HEK293 (cell line): Measurements from ENCODE around the gene XAF1.

Source experiments
- CTCF ChIA-PET: fragments of 350-600 bp; formaldehyde crosslinking; extraction: SDS; loops from one replicate; lab custom pipeline; 2021; ENCODE audit warnings: antibody characterized with exemption; lab: Yijun Ruan, JAX
- POLR2A ChIA-PET: fragments of 300-600 bp; formaldehyde crosslinking; extraction: SDS; loops from one replicate; lab custom pipeline; 2020; ENCODE audit warnings: antibody characterized with exemption, inconsistent platforms; lab: Yijun Ruan, JAX
- H3K27ac ChIP-seq: fragments of 200-500 bp; sonication (Bioruptor generic); 2 replicates; pipeline ENCODE4 v1.5.1; 2014; ENCODE audit warnings: low read depth, low read length, control low read depth, inconsistent platforms; ENCODE audit errors: extremely low read depth
- H3K36me3 ChIP-seq, 2 experiments: fragments of 200-500 bp in 1 of 2; sonication (Bioruptor generic) in 1 of 2; 1 replicate in 1 of 2; 2 replicates in 1 of 2; pipeline ENCODE4 v1.5.1; 2014 to 2017; ENCODE audit warnings: inconsistent platforms in 2 of 2, low read length in 2 of 2; ENCODE audit not compliant: control insufficient read depth in 2 of 2, insufficient read depth in 1 of 2
- H3K4me1 ChIP-seq: fragments of 200-500 bp; sonication (Bioruptor generic); 2 replicates; pipeline ENCODE4 v1.5.1; 2014; ENCODE audit warnings: mild to moderate bottlenecking, low read length, inconsistent platforms; ENCODE audit not compliant: control insufficient read depth, insufficient read depth
- H3K4me3 ChIP-seq: 2 replicates; pipeline ENCODE4 v1.5.1; 2011; ENCODE audit warnings: low read depth, mild to moderate bottlenecking, control low read depth, low read length, moderate library complexity
- H3K9me3 ChIP-seq: fragments of 200-500 bp; sonication (Bioruptor generic); 2 replicates; pipeline ENCODE4 v1.5.1; 2014; ENCODE audit warnings: low read depth, low read length, inconsistent platforms; ENCODE audit not compliant: control insufficient read depth, insufficient read depth
- EGR2 ChIP-seq: fragments of 450-650 bp; formaldehyde crosslinking; IDR thresholded peaks from 2 replicates; pipeline ENCODE4 v1.5.1; 2016; ENCODE audit warnings: low read depth, missing biosample characterization, missing genetic modification characterization
- HOXC10 ChIP-seq: sonication (generic); formaldehyde crosslinking; IDR thresholded peaks from 2 replicates; pipeline ENCODE4 v1.8.1; 2023; ENCODE audit warnings: mild to moderate bottlenecking, missing genetic modification reagents
- ZEB2 ChIP-seq: fragments of 450-650 bp; formaldehyde crosslinking; IDR thresholded peaks from 2 replicates; pipeline ENCODE4 v1.5.1; 2016; ENCODE audit warnings: missing biosample characterization, missing genetic modification characterization
- ZFP41 ChIP-seq: fragments of 450-650 bp; formaldehyde crosslinking; IDR thresholded peaks from 2 replicates; pipeline ENCODE4 v1.5.1; 2016; ENCODE audit warnings: missing biosample characterization, missing genetic modification characterization, borderline replicate concordance
- ZNF114 ChIP-seq: fragments of 450-650 bp; formaldehyde crosslinking; IDR thresholded peaks from 2 replicates; pipeline ENCODE4 v1.5.0; 2017; ENCODE audit warnings: missing biosample characterization, missing genetic modification characterization
- ZNF155 ChIP-seq: fragments of 450-650 bp; formaldehyde crosslinking; IDR thresholded peaks from 2 replicates; pipeline ENCODE4 v1.5.1; 2016; ENCODE audit warnings: missing biosample characterization, missing genetic modification characterization
- ZNF24 ChIP-seq: fragments of 450-650 bp; formaldehyde crosslinking; IDR thresholded peaks from 2 replicates; pipeline ENCODE4 v1.5.1; 2016; ENCODE audit warnings: missing biosample characterization, missing genetic modification characterization
- ZNF548 ChIP-seq: fragments of 450-650 bp; formaldehyde crosslinking; IDR thresholded peaks from 2 replicates; pipeline ENCODE4 v1.5.1; 2016; ENCODE audit warnings: missing biosample characterization, missing genetic modification characterization
- ZNF555 ChIP-seq: fragments of 450-650 bp; formaldehyde crosslinking; conservative IDR thresholded peaks from 2 replicates; pipeline ENCODE4 v1.5.1; 2017; ENCODE audit warnings: missing biosample characterization, mild to moderate bottlenecking, missing genetic modification characterization, inconsistent platforms
- ZNF571 ChIP-seq: fragments of 450-650 bp; formaldehyde crosslinking; IDR thresholded peaks from 2 replicates; pipeline ENCODE4 v1.5.0; 2017; ENCODE audit warnings: missing biosample characterization, missing genetic modification characterization
- ZNF658 ChIP-seq: fragments of 450-650 bp; formaldehyde crosslinking; IDR thresholded peaks from 2 replicates; pipeline ENCODE4; 2016; ENCODE audit warnings: missing biosample characterization, missing genetic modification characterization
- TF ChIP-seq, protein P1 (sequence below): fragments of 450-650 bp; IDR thresholded peaks from 2 replicates; pipeline ENCODE4 v1.5.1; 2018; ENCODE audit warnings: missing biosample characterization, missing genetic modification characterization
- TF ChIP-seq, protein P2 (sequence below): fragments of 450-650 bp; formaldehyde crosslinking; IDR thresholded peaks from 2 replicates; pipeline ENCODE4 v1.5.1; 2016; ENCODE audit warnings: missing biosample characterization, missing genetic modification characterization, borderline replicate concordance
- TF ChIP-seq, protein P3 (sequence below): fragments of 450-650 bp; formaldehyde crosslinking; IDR thresholded peaks from 2 replicates; pipeline ENCODE4 v1.5.1; 2017; ENCODE audit warnings: missing biosample characterization, missing genetic modification characterization
- TF ChIP-seq, protein P4 (sequence below): fragments of 450-650 bp; formaldehyde crosslinking; optimal IDR thresholded peaks from 2 replicates; pipeline ENCODE3; 2016; ENCODE audit warnings: missing biosample characterization, mild to moderate bottlenecking, missing genetic modification characterization
- TF ChIP-seq, protein P5 (sequence below): fragments of 450-650 bp; formaldehyde crosslinking; IDR thresholded peaks from 2 replicates; pipeline ENCODE4 v1.5.1; 2017; ENCODE audit warnings: missing biosample characterization, missing genetic modification characterization

XAF1 gene

DNA sequence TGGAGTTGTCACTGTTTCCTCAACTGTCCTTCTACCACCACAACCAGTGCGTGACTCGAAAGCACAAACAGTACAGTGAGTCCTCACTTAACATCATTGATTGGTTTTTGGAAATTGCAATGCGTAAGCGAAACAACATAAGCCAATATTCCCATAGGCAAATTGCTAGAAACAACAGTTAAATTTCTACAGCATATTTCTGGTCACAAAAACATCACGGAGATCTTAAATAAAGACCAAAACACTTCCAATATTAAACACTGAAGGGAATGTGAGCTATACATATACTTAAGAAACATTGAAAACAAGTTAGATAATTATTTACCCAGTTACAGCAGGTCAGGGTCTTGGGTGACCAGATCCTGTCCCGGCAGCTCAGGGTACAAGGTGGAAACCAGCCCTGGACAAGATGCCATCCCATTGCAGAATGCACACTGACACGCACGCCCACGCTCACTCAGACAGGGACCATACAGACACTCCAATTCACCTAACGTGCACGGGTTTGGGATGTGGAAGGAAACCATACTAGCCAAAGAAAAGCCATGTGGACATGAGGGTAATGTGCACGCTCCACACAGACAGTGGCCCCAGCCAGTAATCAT lies 47.4 kb upstream of the XAF1 start:
- no peak for TF ChIP-seq HOXC10 (CRISPR knock-in tag)
- TF ChIP-seq, protein P1, sequence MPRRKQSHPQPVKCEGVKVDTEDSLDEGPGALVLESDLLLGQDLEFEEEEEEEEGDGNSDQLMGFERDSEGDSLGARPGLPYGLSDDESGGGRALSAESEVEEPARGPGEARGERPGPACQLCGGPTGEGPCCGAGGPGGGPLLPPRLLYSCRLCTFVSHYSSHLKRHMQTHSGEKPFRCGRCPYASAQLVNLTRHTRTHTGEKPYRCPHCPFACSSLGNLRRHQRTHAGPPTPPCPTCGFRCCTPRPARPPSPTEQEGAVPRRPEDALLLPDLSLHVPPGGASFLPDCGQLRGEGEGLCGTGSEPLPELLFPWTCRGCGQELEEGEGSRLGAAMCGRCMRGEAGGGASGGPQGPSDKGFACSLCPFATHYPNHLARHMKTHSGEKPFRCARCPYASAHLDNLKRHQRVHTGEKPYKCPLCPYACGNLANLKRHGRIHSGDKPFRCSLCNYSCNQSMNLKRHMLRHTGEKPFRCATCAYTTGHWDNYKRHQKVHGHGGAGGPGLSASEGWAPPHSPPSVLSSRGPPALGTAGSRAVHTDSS (tag by site-specific recombination), result no peak
- TF ChIP-seq EGR2 (tag by site-specific recombination), result no peak
- TF ChIP-seq, all 188 proteins: peak for 0
- CTCF ChIA-PET, result no interaction called here
- POLR2A ChIA-PET, result no interaction called here

DNA sequence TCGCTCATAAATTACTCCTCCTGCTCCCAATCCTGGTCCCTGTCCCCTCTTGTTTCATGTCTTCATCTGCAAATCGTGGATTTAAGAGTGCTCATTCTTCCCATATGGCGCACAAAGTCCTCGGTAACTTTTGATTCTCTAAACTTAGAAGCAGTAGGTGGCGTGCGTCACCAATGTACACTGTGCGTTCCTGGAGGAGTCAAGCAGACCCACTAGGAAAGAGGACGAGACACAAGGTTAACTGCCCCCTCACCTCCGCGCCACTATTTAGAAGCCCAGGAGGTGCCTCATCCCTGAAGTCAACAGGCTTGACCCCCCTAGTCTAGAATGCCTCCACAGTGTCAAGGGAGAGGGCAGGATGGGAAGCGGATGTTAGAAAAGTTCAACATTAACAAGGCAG lies 45.5 kb upstream of the XAF1 start:
- CTCF ChIA-PET, result no interaction called here
- POLR2A ChIA-PET, result no interaction called here
- Histone ChIP-seq H3K36me3 (no peaks in the 10 kb centered on the region), H3K4me1 (no peaks in the 10 kb centered on the region), H3K27ac (no peak overlapping the region), H3K9me3 (no peaks in the 10 kb centered on the region), H3K4me3 (no peak overlapping the region)
- no peak for TF ChIP-seq ZNF555 (tag by site-specific recombination)
- TF ChIP-seq, protein P2, sequence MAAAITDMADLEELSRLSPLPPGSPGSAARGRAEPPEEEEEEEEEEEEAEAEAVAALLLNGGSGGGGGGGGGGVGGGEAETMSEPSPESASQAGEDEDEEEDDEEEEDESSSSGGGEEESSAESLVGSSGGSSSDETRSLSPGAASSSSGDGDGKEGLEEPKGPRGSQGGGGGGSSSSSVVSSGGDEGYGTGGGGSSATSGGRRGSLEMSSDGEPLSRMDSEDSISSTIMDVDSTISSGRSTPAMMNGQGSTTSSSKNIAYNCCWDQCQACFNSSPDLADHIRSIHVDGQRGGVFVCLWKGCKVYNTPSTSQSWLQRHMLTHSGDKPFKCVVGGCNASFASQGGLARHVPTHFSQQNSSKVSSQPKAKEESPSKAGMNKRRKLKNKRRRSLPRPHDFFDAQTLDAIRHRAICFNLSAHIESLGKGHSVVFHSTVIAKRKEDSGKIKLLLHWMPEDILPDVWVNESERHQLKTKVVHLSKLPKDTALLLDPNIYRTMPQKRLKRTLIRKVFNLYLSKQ, result no peak
- TF ChIP-seq ZFP41 (tag by site-specific recombination), result no peak
- no peak for TF ChIP-seq ZNF658 (tag by site-specific recombination)
- TF ChIP-seq, protein P3, sequence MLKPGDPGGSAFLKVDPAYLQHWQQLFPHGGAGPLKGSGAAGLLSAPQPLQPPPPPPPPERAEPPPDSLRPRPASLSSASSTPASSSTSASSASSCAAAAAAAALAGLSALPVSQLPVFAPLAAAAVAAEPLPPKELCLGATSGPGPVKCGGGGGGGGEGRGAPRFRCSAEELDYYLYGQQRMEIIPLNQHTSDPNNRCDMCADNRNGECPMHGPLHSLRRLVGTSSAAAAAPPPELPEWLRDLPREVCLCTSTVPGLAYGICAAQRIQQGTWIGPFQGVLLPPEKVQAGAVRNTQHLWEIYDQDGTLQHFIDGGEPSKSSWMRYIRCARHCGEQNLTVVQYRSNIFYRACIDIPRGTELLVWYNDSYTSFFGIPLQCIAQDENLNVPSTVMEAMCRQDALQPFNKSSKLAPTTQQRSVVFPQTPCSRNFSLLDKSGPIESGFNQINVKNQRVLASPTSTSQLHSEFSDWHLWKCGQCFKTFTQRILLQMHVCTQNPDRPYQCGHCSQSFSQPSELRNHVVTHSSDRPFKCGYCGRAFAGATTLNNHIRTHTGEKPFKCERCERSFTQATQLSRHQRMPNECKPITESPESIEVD (tag by site-specific recombination), result no peak
- TF ChIP-seq, protein P4, sequence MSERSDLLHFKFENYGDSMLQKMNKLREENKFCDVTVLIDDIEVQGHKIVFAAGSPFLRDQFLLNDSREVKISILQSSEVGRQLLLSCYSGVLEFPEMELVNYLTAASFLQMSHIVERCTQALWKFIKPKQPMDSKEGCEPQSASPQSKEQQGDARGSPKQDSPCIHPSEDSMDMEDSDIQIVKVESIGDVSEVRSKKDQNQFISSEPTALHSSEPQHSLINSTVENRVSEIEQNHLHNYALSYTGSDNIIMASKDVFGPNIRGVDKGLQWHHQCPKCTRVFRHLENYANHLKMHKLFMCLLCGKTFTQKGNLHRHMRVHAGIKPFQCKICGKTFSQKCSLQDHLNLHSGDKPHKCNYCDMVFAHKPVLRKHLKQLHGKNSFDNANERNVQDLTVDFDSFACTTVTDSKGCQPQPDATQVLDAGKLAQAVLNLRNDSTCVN (tag by site-specific recombination), result no peak
- no peak for TF ChIP-seq ZNF548 (tag by site-specific recombination)
- TF ChIP-seq ZNF571 (tag by site-specific recombination), result no peak
- no peak for TF ChIP-seq ZEB2 (tag by site-specific recombination)
- TF ChIP-seq ZNF155, result no peak
- no peak for TF ChIP-seq ZNF114 (tag by site-specific recombination)
- TF ChIP-seq, protein P5, sequence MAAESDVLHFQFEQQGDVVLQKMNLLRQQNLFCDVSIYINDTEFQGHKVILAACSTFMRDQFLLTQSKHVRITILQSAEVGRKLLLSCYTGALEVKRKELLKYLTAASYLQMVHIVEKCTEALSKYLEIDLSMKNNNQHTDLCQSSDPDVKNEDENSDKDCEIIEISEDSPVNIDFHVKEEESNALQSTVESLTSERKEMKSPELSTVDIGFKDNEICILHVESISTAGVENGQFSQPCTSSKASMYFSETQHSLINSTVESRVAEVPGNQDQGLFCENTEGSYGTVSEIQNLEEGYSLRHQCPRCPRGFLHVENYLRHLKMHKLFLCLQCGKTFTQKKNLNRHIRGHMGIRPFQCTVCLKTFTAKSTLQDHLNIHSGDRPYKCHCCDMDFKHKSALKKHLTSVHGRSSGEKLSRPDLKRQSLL (tag by site-specific recombination), result no peak
- no peak for TF ChIP-seq ZNF24

More for the DNA sequence above, 47.4 kb upstream of the XAF1 start:
- Histone ChIP-seq H3K9me3 (no peaks in the 10 kb centered on the region), H3K27ac (no peak overlapping the region), H3K36me3 (no peaks in the 10 kb centered on the region), H3K4me3 (no peak overlapping the region), H3K4me1 (no peaks in the 10 kb centered on the region)
